Lung microvascular endothelial cell (primary cell): ENCODE measurements around the gene STXBP4. TPM values are rescaled to one million over a fixed set of nuclear protein-coding genes. Genes with fewer than 3 reads are reported as not detected.
"Not testable (repeated sequence)": the region's sequence is repeated elsewhere in the genome, so short reads cannot be mapped to it uniquely, and the experiment has no call there.

ENCODE experiments used
- DNase-seq, 2 donors: peaks; one replicate each; pipeline versions ENCODE4 v3.0.0 to v3.0.0-alpha.2; 2010; ENCODE audit warnings: low read depth in 2 of 2
- total RNA-seq: library from RNA; depleted of rRNA; stranded (reverse); fragments of >200 nt; gene quantifications from 2 replicates; pipeline ENCODE4 v1.2.1, GENCODE V29; 2014

Gene STXBP4
- total RNA-seq, 1 donor from 2014 or later, result 2.2 TPM

- peak in 1 of 2 donors; percentile 2 for DNase-seq
These were observed 72.0 kb downstream of the STXBP4 start for GRCh38 chr17:55040611-55041010.

GRCh38 chr17:55053855-55054254, 85.3 kb downstream of the STXBP4 start:
- peak in 1 of 2 donors; percentile 27 for DNase-seq

GRCh38 chr17:55054429-55054828, 85.9 kb downstream of the STXBP4 start:
- no peak for DNase-seq

GRCh38 chr17:55056526-55056925, 88.0 kb downstream of the STXBP4 start:
- DNase-seq, result peak in 1 of 2 donors; percentile 68

- no peak for DNase-seq
These were observed 88.6 kb downstream of the STXBP4 start for GRCh38 chr17:55057184-55057583.

GRCh38 chr17:55059724-55060123, 91.2 kb downstream of the STXBP4 start:
- DNase-seq, result no peak

GRCh38 chr17:55062921-55063320, 94.4 kb downstream of the STXBP4 start:
- DNase-seq, result no peak

- no peak for DNase-seq
These were observed 95.6 kb downstream of the STXBP4 start for GRCh38 chr17:55063885-55064874.

GRCh38 chr17:55067697-55068439, 99.3 kb downstream of the STXBP4 start:
- DNase-seq, result no peak

GRCh38 chr17:55068862-55069811, 100.6 kb downstream of the STXBP4 start:
- peak in 1 of 2 donors; percentile 1 for DNase-seq

GRCh38 chr17:55069983-55070529, 101.5 kb downstream of the STXBP4 start:
- DNase-seq, result no peak

GRCh38 chr17:55072898-55073297, 104.3 kb downstream of the STXBP4 start:
- DNase-seq, result peak in 1 of 2 donors; percentile 36

- DNase-seq, result not testable (repeated sequence)
These were observed 104.9 kb downstream of the STXBP4 start for GRCh38 chr17:55073467-55073866.

GRCh38 chr17:55081559-55081958, 113.0 kb downstream of the STXBP4 start:
- no peak for DNase-seq

GRCh38 chr17:55086635-55087058, 118.1 kb downstream of the STXBP4 start:
- DNase-seq, result peak; percentile 85 to 88

- no peak for DNase-seq
These were observed 120.7 kb downstream of the STXBP4 start for GRCh38 chr17:55089256-55089655.

GRCh38 chr17:55090079-55090492, 121.5 kb downstream of the STXBP4 start:
- DNase-seq, result peak; percentile 26 to 43

- no peak for DNase-seq
These were observed 124.8 kb downstream of the STXBP4 start for GRCh38 chr17:55093353-55093752.

GRCh38 chr17:55098765-55099164, 130.2 kb downstream of the STXBP4 start:
- no peak for DNase-seq

- no peak for DNase-seq
These were observed 142.0 kb downstream of the STXBP4 start for GRCh38 chr17:55110521-55110920.

- no peak for DNase-seq
These were observed 145.7 kb downstream of the STXBP4 start for GRCh38 chr17:55114283-55114682.
